ENCODE data around the gene NLE1.
"Not testable (repeated sequence)": the region's sequence is repeated elsewhere in the genome, so short reads cannot be mapped to it uniquely, and the experiment has no call there.

Gene NLE1

DNA sequence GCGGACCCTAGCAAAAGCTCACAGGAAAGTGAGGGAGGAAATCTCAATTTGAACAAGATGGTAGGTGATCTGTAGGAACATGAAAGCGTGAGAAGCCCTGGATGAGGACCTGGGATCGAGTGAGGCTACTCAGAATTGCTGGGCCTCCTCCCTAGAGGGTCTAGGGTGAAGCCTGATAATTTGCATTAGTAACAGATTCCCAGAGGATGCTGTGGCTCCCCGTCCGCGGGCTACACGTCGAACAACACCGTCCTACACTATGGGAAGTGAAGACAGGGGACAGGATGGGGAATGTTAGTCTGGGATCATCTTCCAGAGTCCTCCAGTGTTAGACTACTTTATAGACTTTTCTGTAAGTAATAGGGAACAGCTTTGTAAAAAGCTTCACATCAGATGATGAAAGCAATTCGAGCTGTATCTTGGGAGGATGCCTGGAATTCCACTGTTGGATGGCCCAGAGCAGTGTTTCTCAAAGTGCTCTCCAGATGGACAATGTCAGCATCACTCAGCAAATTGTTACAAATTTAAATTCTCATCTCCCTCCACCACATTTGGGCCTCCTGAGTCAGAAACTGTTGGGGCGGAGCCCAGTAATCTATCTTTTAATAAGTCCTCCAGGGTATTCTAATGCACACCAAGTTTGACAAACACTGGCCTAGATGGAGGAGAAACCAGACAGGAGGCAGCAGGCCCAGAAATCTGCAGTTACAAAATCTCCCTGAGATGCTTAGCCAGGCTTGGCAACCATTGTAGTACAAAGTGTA, 14.2 kb downstream of the NLE1 start:
- no peak for DNase-seq

DNA sequence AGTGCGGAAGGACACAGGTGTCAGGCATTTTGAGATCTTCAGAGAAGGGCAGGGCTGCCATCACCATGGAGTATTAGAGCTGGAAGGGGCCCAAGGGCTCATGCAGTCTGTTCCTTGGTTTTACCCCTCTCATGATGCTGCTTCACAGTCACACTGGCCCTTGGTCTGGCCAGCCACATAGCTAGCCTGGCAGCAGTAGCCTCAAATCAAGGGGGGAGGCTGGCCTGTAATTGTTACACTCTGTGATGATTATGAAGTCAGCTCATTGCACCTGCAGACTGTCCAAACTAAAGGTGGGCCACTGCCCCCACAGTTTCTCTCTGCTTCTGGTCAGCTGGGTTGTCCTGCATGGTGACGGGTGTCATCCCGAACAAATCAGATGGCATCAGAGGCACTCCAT, 20.8 kb downstream of the NLE1 start, which contains the start of gene FNDC8:
Gene FNDC8, plus strand, starts transcription at position 301 of the 400 bp plus-strand sequence. Its CDS starts 79 bp downstream, at position 380.
- no peak for DNase-seq

DNA sequence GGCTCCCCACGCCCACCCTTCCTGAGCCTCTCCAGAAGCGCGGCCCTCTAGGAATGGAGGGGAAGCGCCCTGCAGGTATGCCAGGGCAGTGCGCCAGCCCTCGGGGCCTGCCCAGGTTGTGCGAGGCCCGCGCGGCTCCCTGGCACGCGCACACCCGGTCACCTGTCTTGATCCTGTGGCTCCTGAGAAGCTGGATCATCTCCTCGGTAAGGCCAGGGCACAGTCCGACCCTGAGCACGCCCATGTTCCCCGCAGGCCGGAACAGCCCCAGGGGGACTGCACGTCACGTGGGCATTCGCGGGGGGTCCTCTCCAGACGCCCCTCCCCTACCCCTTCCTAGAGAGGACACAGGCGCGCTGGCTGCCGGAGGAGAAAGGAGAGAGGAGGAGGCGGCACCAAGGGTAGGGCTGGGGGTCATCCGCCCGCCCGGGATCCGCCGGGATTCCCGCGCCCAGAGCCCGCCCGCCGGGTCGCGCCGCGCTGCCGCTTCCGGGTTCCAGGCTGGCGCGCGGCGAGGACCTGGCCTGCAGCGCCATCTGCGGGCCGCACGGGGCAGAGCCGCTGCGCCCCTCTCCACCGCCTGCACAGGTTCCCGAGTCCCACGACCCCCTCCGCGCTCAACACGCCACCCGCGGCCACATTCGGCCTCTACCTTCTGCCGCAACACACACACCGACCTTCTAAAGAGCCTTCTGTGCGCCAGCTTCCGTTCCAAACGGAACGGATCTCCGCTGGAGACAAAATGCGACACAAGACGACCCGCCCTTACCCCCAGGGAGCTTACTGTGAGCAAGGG, 22.5 kb downstream of the NLE1 start, which contains the start of gene RAD51D:
Gene RAD51D, minus strand, starts transcription at position 491 of the 796 bp plus-strand sequence. Its CDS starts 247 bp downstream, at position 244.
- DNase-seq = peak; percentile 74

DNA sequence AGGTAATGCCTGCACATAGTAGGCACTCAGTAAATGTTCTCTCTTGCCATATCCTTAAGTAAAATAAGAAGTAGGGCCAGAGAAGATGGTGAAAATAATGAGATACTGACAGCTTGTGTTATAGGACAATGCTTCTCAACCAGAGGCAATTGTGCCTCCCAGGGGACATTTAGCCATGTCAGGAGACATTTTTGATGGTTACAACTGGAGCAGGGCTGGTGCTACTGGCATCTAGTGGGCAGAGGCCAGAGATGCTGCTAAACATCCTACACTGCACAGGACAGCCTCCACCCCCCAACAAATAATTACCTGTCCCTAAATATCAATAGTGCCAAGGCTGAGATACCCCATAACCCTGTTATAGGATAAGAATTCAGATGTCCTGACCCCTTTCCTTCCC, 24.1 kb downstream of the NLE1 start:
- DNase-seq = peak; percentile 7

GRCh38 chr17:35116845-35117244, 25.3 kb downstream of the NLE1 start:
- no peak for DNase-seq

- DNase-seq = not testable (repeated sequence)
Observed at GRCh38 chr17:35110791-35111190, 31.3 kb downstream of the NLE1 start.

GRCh38 chr17:35104844-35105450, 37.2 kb downstream of the NLE1 start:
- DNase-seq = no peak

DNA sequence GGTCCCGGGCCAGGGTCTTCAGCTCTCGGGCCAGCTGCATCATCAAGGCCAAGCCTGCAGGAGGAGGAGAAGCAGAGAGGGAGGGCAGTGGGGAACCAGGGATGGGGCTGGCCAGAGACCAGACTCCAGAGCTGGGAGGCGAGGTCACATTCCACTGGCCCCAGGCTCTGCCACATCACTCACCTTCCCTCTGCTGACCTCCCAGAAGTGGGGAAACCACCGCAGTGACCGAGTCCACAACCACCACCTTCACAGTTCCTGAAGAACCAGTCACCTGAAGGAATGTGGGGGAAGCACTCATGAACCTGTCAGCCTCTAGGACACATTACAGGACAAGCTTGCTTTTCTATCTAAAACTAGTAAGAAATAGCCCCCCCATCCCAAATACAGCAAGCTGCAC, 38.8 kb downstream of the NLE1 start:
- DNase-seq = no peak

- no peak for DNase-seq
Observed at GRCh38 chr17:35101725-35102124, 40.4 kb downstream of the NLE1 start.

DNA sequence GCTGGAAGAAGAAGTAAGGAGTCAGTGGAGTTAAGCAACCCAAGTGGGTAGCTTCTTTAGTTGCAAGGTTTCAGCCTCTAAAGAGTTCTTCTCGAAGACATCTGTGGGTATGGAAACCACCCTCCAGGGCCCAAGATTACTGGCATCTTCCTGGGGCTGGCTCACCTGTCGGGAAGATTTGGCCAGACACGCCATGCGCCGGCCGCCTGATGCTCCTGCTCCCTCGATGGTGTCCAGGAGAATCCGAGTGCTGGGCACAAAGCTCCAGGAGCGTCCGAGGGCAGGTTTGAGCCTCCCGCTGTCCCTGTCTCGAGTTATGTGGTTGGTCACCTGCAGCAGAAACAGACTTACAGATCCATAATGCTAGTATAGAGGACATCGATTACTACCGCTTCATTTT, 41.1 kb downstream of the NLE1 start:
- no peak for DNase-seq

DNA sequence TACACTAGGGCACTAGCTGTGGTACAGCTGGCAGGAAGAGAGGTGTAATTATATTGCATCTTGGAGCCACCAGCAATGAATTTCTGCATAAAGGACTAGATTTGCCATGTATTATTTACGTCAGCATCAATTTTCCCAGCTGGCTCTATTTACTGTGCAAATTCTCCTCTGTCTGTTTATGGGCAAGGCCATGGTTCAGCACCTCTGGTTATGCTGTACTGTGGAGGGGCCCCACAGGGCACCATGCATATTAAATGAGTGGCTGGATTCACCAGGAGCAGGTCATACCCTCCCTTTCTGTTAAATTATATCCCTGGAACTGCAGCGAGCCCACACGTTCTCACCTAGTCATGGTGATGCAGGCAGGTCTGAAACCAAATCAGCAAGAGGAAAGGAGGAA, 42.2 kb downstream of the NLE1 start:
- no peak for DNase-seq

- DNase-seq = no peak
Observed at GRCh38 chr17:35097776-35098175, 44.3 kb downstream of the NLE1 start.

- DNase-seq = no peak
Observed at GRCh38 chr17:35095741-35096140, 46.4 kb downstream of the NLE1 start.

GRCh38 chr17:35094902-35095301, 47.2 kb downstream of the NLE1 start:
- DNase-seq = no peak

DNA sequence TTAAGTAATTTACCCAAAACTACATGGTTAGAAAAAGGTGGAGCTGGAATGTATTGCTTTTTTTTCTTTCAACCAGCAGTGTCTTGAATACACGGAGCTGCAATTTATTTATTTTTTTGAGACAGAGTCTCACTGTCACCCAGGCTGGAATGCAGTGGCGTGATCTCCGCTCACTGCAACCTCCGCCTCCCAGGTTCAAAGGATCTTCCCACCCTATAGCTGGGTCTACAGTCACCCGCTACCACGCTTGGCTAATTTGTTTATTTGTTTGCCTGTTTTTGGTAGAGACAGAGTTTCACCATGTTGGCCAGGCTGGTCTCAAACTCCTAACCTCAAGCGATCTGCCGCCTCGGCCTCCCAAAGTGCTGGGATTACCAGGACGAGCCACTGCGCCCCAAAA, 51.4 kb downstream of the NLE1 start:
- not testable (repeated sequence) for DNase-seq

- peak; percentile 76 for DNase-seq
Observed at GRCh38 chr17:35089586-35090296, 52.4 kb downstream of the NLE1 start.

DNA sequence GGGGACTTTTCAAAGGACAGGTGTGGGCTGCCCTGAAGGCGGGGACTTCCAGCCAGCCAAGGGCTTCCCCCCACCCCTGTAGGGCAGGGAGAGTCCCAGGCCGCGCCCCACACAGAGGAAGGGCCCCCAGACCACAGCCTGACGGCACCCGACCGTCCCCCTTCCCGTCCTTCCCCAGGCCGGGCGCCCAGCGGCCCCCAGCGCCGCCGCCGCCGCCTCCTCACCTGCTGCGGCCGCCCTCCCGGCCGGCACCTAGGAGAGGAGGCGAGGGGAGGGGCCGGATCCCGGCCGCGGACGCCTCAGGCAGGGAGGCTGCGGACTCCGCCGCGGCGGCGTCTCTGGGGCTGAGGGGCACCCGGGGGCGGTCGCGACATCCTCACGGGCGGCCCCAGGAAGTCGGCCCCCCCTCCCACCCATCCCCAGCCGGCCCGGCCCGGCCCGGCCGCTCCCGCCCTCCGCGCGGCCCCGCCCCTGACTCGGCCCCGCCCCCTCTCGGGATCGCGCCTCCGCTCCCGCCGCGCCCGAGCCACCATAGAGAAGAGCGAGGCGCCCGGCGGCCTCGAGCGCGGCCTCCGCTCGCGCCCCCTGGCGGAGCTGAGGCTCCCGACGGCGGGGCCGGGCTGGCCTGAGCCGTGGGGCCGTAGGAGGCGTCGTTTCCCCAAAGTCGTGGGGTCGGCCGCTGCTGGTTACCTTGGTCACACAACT, 53.1 kb downstream of the NLE1 start:
- DNase-seq = peak; percentile 88

DNA sequence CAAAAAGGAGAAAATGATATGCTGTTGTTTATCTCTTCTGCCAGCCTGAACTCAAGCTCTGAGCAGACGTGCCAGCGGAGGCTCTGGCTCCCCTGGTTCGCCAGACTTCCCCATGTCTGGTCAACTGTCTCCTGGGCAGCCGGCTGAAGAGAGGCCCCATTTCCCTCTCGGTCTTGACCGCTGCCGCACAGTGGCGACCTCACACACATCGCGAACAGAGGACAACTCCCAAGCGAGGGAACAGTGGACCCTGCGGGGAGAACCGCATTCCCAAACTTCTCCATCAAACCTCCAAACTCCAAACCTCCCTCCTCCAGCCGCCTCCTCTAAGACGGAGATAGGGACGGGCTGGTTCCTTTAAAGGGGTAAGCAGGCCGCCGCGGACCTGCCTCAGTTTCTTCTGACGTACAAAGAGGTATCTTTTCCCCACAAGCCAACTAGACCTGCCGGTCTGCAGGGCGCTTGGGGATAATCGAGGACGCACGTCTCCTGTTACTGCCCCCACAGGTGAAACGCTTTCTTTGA, 53.7 kb downstream of the NLE1 start:
- no peak for DNase-seq

- DNase-seq = peak; percentile 3
Observed at GRCh38 chr17:35087731-35088355, 54.3 kb downstream of the NLE1 start.

DNA sequence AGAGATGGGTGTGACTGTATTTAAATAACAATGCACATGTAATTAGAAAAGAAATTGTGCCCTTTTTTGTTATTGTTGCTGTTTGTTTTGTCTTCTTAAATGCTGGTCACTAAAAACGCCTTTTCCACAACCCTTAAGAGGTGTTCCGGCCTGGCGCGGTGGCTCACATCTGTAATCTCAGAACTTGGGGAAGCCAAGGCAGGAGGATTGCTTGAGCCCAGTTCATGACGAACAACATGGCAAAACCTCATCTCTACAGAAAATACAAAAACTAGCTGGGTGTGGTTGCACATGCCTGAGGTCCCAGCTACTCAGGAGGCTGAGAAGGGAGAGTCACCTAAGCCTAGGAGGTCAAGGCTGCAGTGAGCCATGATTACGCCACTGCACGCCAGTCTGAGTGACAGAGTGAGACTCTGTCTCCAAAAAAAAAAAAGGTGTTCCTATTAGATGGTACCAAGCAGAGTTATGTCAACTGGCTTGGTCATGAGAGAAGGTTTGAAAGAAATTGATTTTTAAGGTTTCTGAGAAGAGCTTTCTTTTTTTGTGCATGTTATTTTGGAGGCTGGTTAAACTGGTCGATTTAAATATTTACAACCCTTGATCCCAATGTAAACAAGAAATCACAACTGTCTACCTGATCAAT, 55.1 kb downstream of the NLE1 start:
- no peak for DNase-seq

DNA sequence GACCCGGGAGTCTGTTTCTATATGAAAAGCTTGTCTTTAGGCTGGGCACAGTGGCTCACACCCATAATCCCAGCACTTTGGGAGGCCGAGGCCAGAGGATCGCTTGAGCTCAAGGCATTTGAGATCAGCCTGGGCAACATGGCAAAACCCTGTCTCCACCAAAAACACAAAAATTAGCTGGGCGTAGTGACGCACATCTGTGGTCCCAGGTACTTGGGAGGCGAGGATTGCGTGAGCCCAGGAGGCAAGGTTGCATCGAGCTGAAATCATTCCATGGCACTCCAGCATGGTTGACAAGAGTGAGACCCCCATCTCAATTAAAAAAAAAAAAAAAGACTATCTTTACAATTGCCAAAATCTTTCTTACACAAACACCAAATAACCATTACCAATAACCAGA, 55.9 kb downstream of the NLE1 start:
- no peak for DNase-seq

All from GDM1 (cell line).